ENCODE data around the gene PDE1A. TPM values are rescaled to one million over a fixed set of nuclear protein-coding genes. Genes with fewer than 3 reads are reported as not detected.

Gene PDE1A
- total RNA-seq = not detected
- not detected for total RNA-seq (2013)

DNA sequence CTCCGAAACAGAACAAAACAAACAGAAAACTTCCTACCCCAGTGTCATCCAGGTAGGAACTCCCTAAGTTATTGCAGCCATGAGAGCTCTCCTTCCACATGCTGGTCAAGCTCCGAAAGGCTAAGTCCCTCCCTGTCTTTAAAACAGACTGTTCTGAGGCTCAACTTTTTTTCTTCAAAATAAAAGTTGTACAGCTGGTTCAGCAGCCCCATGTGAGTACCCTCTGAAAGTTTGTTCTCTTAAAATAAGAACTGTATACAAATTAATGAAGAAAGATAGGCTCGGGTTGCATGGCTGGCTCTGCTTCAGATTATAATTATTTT lies at the start of gene PDE1A:
Gene PDE1A (minus strand): TSS at position 119 of the 323 bp plus-strand sequence.
- no peak for ATAC-seq
- H3K36me3 ChIP-seq (ENCODE audit: control insufficient read depth, insufficient read depth, low read length) = no peaks in the 10 kb centered on the region
- H3K27ac Mint-ChIP-seq = no peak within 1 kb of the TSS
- H3K4me1 Mint-ChIP-seq = no peaks in the 10 kb centered on the region
- no peak for DNase-seq
- intact Hi-C loops (cut with micrococcal nuclease) = no loop called here
- no peak within 1 kb of the TSS for H3K4me3 ChIP-seq (ENCODE audit: low read length)
- TF ChIP-seq, protein P1, sequence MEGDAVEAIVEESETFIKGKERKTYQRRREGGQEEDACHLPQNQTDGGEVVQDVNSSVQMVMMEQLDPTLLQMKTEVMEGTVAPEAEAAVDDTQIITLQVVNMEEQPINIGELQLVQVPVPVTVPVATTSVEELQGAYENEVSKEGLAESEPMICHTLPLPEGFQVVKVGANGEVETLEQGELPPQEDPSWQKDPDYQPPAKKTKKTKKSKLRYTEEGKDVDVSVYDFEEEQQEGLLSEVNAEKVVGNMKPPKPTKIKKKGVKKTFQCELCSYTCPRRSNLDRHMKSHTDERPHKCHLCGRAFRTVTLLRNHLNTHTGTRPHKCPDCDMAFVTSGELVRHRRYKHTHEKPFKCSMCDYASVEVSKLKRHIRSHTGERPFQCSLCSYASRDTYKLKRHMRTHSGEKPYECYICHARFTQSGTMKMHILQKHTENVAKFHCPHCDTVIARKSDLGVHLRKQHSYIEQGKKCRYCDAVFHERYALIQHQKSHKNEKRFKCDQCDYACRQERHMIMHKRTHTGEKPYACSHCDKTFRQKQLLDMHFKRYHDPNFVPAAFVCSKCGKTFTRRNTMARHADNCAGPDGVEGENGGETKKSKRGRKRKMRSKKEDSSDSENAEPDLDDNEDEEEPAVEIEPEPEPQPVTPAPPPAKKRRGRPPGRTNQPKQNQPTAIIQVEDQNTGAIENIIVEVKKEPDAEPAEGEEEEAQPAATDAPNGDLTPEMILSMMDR (IDR thresholded peaks at IDR 0.05) = no peak
- H3K9me3 Mint-ChIP-seq = peaks cover 0 to 2% of the 10 kb centered on the region in 2 donors
- H3K4me3 Mint-ChIP-seq = no peak within 1 kb of the TSS
- no peaks in the 10 kb centered on the region for H3K27me3 ChIP-seq (ENCODE audit: control insufficient read depth, insufficient read depth, low read length)
- H3K27me3 Mint-ChIP-seq (ENCODE audit: low read depth in 2 of 2) = no peaks in the 10 kb centered on the region
- H3K36me3 Mint-ChIP-seq = no peaks in the 10 kb centered on the region
- no peaks in the 10 kb centered on the region for H3K4me1 ChIP-seq (ENCODE audit: control insufficient read depth, insufficient read depth, low read length)
- no peaks in the 10 kb centered on the region for H3K9me3 ChIP-seq (ENCODE audit: control insufficient read depth, insufficient read depth, low read length)
- WGBS (ENCODE audit: insufficient coverage) = 49% methylated on average over 3 of the region's 3 CpGs
- H3K27ac ChIP-seq (ENCODE audit: low read length) = no peak within 1 kb of the TSS

DNA sequence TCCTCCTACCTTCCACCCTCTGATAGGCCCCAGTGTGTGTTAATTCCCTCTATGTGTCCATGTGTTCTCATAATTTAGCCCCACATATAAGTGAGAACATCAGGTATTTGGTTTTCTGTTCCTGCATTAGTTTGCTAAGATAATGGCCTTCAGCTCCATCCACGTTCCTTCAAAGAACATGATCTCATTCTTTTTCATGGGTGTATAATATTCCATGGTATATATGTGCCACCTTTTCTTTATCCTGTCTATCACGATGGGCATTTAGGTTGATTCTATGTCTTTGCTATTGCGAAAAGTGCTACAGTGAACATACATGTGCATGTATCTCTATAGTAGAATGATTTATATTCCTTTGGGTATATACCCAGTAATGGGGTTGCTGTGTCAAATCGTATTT lies 46.8 kb upstream of the PDE1A start:
- DNase-seq = no peak
- Histone ChIP-seq H3K4me1 (ENCODE audit: control insufficient read depth, insufficient read depth, low read length) (no peaks in the 10 kb centered on the region), H3K9me3 (ENCODE audit: control insufficient read depth, insufficient read depth, low read length) (no peaks in the 10 kb centered on the region), H3K36me3 (ENCODE audit: control insufficient read depth, insufficient read depth, low read length) (no peaks in the 10 kb centered on the region), H3K27me3 (ENCODE audit: control insufficient read depth, insufficient read depth, low read length) (no peaks in the 10 kb centered on the region), H3K27ac (ENCODE audit: low read length) (no peak overlapping the region), H3K4me3 (ENCODE audit: low read length) (no peak overlapping the region)
- no peak overlapping the region for H3K27ac Mint-ChIP-seq
- ATAC-seq = no peak
- H3K36me3 Mint-ChIP-seq = no peaks in the 10 kb centered on the region
- intact Hi-C loops (cut with micrococcal nuclease) = no loop called here
- H3K4me1 Mint-ChIP-seq = no peaks in the 10 kb centered on the region
- H3K4me3 Mint-ChIP-seq = no peak overlapping the region
- TF ChIP-seq, protein P1 (IDR thresholded peaks at IDR 0.05) = no peak
- H3K9me3 Mint-ChIP-seq = peaks cover 8 to 11% of the 10 kb centered on the region in 2 donors
- no peaks in the 10 kb centered on the region for H3K27me3 Mint-ChIP-seq (ENCODE audit: low read depth in 2 of 2)
- whole genome bisulfite sequencing (ENCODE audit: insufficient coverage) = 82% methylated on average over 2 of the region's 4 CpGs

DNA sequence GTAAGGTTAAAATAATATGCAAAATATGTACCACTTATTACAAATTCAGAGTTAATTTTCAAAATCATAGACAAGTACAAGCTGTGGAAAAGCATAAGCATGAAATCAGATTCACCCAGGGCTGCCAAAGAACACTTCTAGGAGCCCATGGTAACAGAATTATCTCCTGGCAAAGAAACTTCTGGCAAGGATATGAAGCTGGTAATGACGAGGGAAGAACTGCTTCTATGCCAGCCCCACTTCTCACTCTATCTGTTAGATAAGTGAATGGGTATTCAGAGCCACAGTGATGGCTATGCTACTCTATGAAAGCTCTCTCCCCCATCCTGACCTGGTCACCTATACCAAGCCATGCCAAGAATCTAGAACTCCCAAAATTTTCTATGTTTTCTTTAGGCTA lies 36.9 kb upstream of the PDE1A start:
- ATAC-seq = no peak
- Histone ChIP-seq H3K27ac (ENCODE audit: low read length) (no peak overlapping the region), H3K9me3 (ENCODE audit: control insufficient read depth, insufficient read depth, low read length) (no peaks in the 10 kb centered on the region), H3K4me3 (ENCODE audit: low read length) (no peak overlapping the region), H3K36me3 (ENCODE audit: control insufficient read depth, insufficient read depth, low read length) (no peaks in the 10 kb centered on the region), H3K4me1 (ENCODE audit: control insufficient read depth, insufficient read depth, low read length) (no peaks in the 10 kb centered on the region), H3K27me3 (ENCODE audit: control insufficient read depth, insufficient read depth, low read length) (no peaks in the 10 kb centered on the region)
- intact Hi-C loops (cut with micrococcal nuclease) = no loop called here
- DNase-seq = no peak
- Mint-ChIP-seq H3K27ac (no peak overlapping the region), H3K4me1 (no peaks in the 10 kb centered on the region), H3K4me3 (no peak overlapping the region), H3K36me3 (no peaks in the 10 kb centered on the region), H3K9me3 (peaks cover 11 to 12% of the 10 kb centered on the region in 2 donors), H3K27me3 (ENCODE audit: low read depth in 2 of 2) (no peaks in the 10 kb centered on the region)
- no CpG with 5 or more reads among the region's 1 CpG for WGBS (ENCODE audit: insufficient coverage)
- TF ChIP-seq, protein P1 (IDR thresholded peaks at IDR 0.05) = no peak

DNA sequence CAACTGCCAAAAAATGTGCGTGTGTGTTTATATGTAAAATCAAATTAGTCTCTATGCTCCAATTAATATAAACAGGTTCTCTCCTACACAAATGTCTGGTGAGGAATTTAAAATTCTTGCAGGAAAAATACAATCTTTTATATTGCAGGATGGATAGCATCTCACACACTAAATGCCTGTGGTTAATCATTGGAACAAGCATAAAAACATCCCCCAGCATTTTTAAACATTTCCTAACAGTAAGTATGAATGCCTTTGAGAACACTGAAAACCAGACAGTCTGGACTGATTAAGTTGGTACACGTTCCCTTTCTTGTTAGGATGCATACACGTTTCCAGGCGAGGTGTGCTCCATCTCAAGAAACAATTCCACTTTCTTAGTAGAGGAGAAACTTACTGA lies 29.9 kb upstream of the PDE1A start:
- no peak overlapping the region for H3K27ac Mint-ChIP-seq
- peaks cover 3 to 4% of the 10 kb centered on the region in 2 donors for H3K9me3 Mint-ChIP-seq
- Histone ChIP-seq H3K4me1 (ENCODE audit: control insufficient read depth, insufficient read depth, low read length) (no peaks in the 10 kb centered on the region), H3K9me3 (ENCODE audit: control insufficient read depth, insufficient read depth, low read length) (no peaks in the 10 kb centered on the region), H3K27me3 (ENCODE audit: control insufficient read depth, insufficient read depth, low read length) (no peaks in the 10 kb centered on the region), H3K27ac (ENCODE audit: low read length) (no peak overlapping the region), H3K4me3 (ENCODE audit: low read length) (no peak overlapping the region), H3K36me3 (ENCODE audit: control insufficient read depth, insufficient read depth, low read length) (no peaks in the 10 kb centered on the region)
- H3K36me3 Mint-ChIP-seq = no peaks in the 10 kb centered on the region
- intact Hi-C loops (cut with micrococcal nuclease) = no loop called here
- WGBS (ENCODE audit: insufficient coverage) = 48% methylated on average over 3 of the region's 4 CpGs
- no peaks in the 10 kb centered on the region for H3K4me1 Mint-ChIP-seq
- no peak for ATAC-seq
- no peak overlapping the region for H3K4me3 Mint-ChIP-seq
- TF ChIP-seq, protein P1 (IDR thresholded peaks at IDR 0.05) = no peak
- no peak for DNase-seq
- no peaks in the 10 kb centered on the region for H3K27me3 Mint-ChIP-seq (ENCODE audit: low read depth in 2 of 2)

Data from natural killer cell (primary cell).